GM12878 (cell line): Measurements from ENCODE around the gene PPM1N. TPM values are rescaled to one million over a fixed set of nuclear protein-coding genes. Genes with fewer than 3 reads are reported as not detected.

Source experiments
- ATAC-seq: fragments of 200-7000 bp; cut with Tn5 transposase; 3 replicates; pipeline ENCODE4 v1.9.1; 2020; ENCODE audit warnings: mild to moderate bottlenecking, moderate library complexity
- BruUV-seq: library from RNA; stranded (reverse); fragments of 400-500 nt; replicated peaks from 2 replicates; lab custom pipeline; 2021; lab: Mats Ljungman, UMichigan
- CTCF ChIA-PET: fragments of 300-600 bp; sonication (Branson Sonifier 250); formaldehyde crosslinking; extraction: SDS; loops from one replicate; lab custom pipeline; 2021; ENCODE audit warnings: inconsistent platforms; lab: Yijun Ruan, JAX
- POLR2A ChIA-PET: fragments of 350-600 bp; formaldehyde crosslinking; extraction: SDS; loops from one replicate; lab custom pipeline; 2021; ENCODE audit warnings: inconsistent platforms; lab: Charles Lee
- RAD21 ChIA-PET: fragments of 300-600 bp; sonication (Branson Sonifier 250); formaldehyde crosslinking; loops from one replicate; lab custom pipeline; 2023; ENCODE audit warnings: antibody characterized with exemption; ENCODE audit not compliant: unreplicated experiment; lab: Charles Lee
- SMC1A ChIA-PET: fragments of 300-600 bp; sonication (Branson Sonifier 250); formaldehyde crosslinking; loops from one replicate; lab custom pipeline; 2023; ENCODE audit not compliant: unreplicated experiment, uncharacterized antibody; lab: Charles Lee
- DNase-seq: peaks from one replicate; pipeline ENCODE4 v3.0.0-alpha.2; 2011; ENCODE audit warnings: low read depth, low spot score
- FAIRE-seq: peaks from 3 replicates; lab custom pipeline; 2011; peaks lifted over from hg19 to GRCh38; lab: Jason Lieb, UNC
- H2AFZ ChIP-seq: 2 replicates; pipeline ENCODE4 v1.6.0; 2011; ENCODE audit warnings: low read depth, low read length, control low read depth; ENCODE audit not compliant: control insufficient read depth
- H3K27ac ChIP-seq: 2 replicates; pipeline ENCODE4 v1.5.1; 2011; ENCODE audit warnings: control low read depth; ENCODE audit not compliant: control insufficient read depth, insufficient read depth
- H3K27me3 ChIP-seq, 2 experiments: replicated peaks in 1 of 2; 2 replicates each; pipeline versions ENCODE4 v1.6.0 to v1.6.1; 2011; ENCODE audit warnings: low read length in 1 of 2; ENCODE audit not compliant: control insufficient read depth in 2 of 2, insufficient read depth in 2 of 2
- H3K36me3 ChIP-seq, 2 experiments: 2 replicates each; pipeline ENCODE4 v1.5.1; 2011; ENCODE audit warnings: low read length in 1 of 2; ENCODE audit not compliant: control insufficient read depth in 2 of 2, insufficient read depth in 2 of 2
- H3K4me1 ChIP-seq: 2 replicates; pipeline ENCODE4 v1.6.1; 2011; ENCODE audit warnings: mild to moderate bottlenecking, low read length, moderate library complexity, mixed read lengths; ENCODE audit not compliant: control insufficient read depth, insufficient read depth
- H3K4me2 ChIP-seq: 2 replicates; pipeline ENCODE4 v1.6.0; 2011; ENCODE audit warnings: control low read depth; ENCODE audit not compliant: control insufficient read depth, insufficient read depth
- H3K4me3 ChIP-seq: fragments of 200-600 bp; sonication (generic); 2 replicates; pipeline ENCODE4 v1.5.1; 2016
- H3K79me2 ChIP-seq: 2 replicates; pipeline ENCODE4 v1.6.0; 2011; ENCODE audit warnings: low read length; ENCODE audit not compliant: control insufficient read depth, insufficient read depth
- H3K9ac ChIP-seq: 2 replicates; pipeline ENCODE4 v1.8.0; 2011; ENCODE audit warnings: low read length, control low read depth, mixed read lengths; ENCODE audit not compliant: control insufficient read depth, insufficient read depth
- H3K9me3 ChIP-seq: replicated peaks from 3 replicates; pipeline ENCODE4 v1.5.1; 2011; ENCODE audit warnings: mild to moderate bottlenecking, low read length; ENCODE audit not compliant: control insufficient read depth, insufficient read depth
- H4K20me1 ChIP-seq: 2 replicates; pipeline ENCODE4 v1.6.0; 2011; ENCODE audit not compliant: control insufficient read depth, insufficient read depth
- BHLHE40 ChIP-seq, 2 experiments: fragments of 450-650 bp in 1 of 2; IDR thresholded peaks; 2 replicates each; pipeline ENCODE4 v1.6.1; 2011 to 2017; ENCODE audit warnings: low read depth in 2 of 2, borderline replicate concordance in 1 of 2, improper control_type of control experiment in 1 of 2, low read length in 1 of 2, mild to moderate bottlenecking in 1 of 2
- CEBPZ ChIP-seq: fragments of 150-350 bp; IDR thresholded peaks from 2 replicates; pipeline ENCODE4 v1.6.1; 2016; ENCODE audit warnings: low read depth, low read length
- HDAC2 ChIP-seq: fragments of 200-600 bp; sonication (generic); IDR thresholded peaks from 2 replicates; pipeline ENCODE4 v1.6.1; 2017
- MLLT1 ChIP-seq: fragments of 450-650 bp; IDR thresholded peaks from 2 replicates; pipeline ENCODE4 v1.6.1; 2016; ENCODE audit warnings: mild to moderate bottlenecking
- MTA3 ChIP-seq: IDR thresholded peaks from 2 replicates; pipeline ENCODE4 v1.6.1; 2012; ENCODE audit warnings: low read length, inconsistent platforms, borderline replicate concordance
- NBN ChIP-seq: fragments of 450-650 bp; IDR thresholded peaks from 2 replicates; pipeline ENCODE4 v1.6.1; 2016
- NFIC ChIP-seq: IDR thresholded peaks from 2 replicates; pipeline ENCODE4 v1.6.1; 2012; ENCODE audit warnings: low read depth, mild to moderate bottlenecking, inconsistent platforms, low read length, moderate library complexity
- NFYB ChIP-seq: IDR thresholded peaks from 2 replicates; pipeline ENCODE4 v1.6.1; 2011; ENCODE audit warnings: low read depth, mild to moderate bottlenecking, low read length, improper control_type of control experiment, moderate library complexity; ENCODE audit not compliant: insufficient read depth
- NR2F1 ChIP-seq: fragments of 450-650 bp; conservative IDR thresholded peaks from 2 replicates; pipeline ENCODE4 v1.6.1; 2017; ENCODE audit warnings: mild to moderate bottlenecking
- PBX3 ChIP-seq: IDR thresholded peaks from 2 replicates; pipeline ENCODE4 v1.6.1; 2011; ENCODE audit warnings: mild to moderate bottlenecking, low read depth, low read length, moderate library complexity; ENCODE audit not compliant: insufficient replicate concordance
- RUNX3 ChIP-seq: IDR thresholded peaks from 2 replicates; pipeline ENCODE4 v1.6.1; 2012; ENCODE audit warnings: low read length, inconsistent platforms
- SMARCA5 ChIP-seq: fragments of 450-650 bp; IDR thresholded peaks from 2 replicates; pipeline ENCODE4 v1.6.1; 2017; ENCODE audit warnings: mild to moderate bottlenecking
- STAT3 ChIP-seq: IDR thresholded peaks from 2 replicates; pipeline ENCODE4 v1.6.1; 2011; ENCODE audit warnings: low read depth, low read length, improper control_type of control experiment
- ZNF384 ChIP-seq: IDR thresholded peaks from 2 replicates; pipeline ENCODE4 v1.6.1; 2012; ENCODE audit warnings: low read depth, mild to moderate bottlenecking, low read length, improper control_type of control experiment, borderline replicate concordance
- WGBS: methylation state at CpG from one replicate; pipeline ENCODE4 v1.1.6; 2016; ENCODE audit warnings: low lambda C conversion rate; ENCODE audit not compliant: insufficient replicate concordance, insufficient coverage; ENCODE audit errors: missing lambda C conversion rate; 5-methylcytosine and 5-hydroxymethylcytosine counted together
- in situ Hi-C: fragments of 300-500 bp; cut with MboI; formaldehyde crosslinking; loops from 9 replicates; pipeline ENCODE4 v1.14.3; 2018; ENCODE audit warnings: mixed read lengths
- intact Hi-C: fragments of 100-400 bp; cut with micrococcal nuclease; formaldehyde crosslinking; loops from one replicate; pipeline ENCODE4 v1.14.2; 2022; ENCODE audit not compliant: unreplicated experiment
- polyA plus RNA-seq, 11 experiments: library from polyadenylated mRNA; depleted of rRNA in 4 of 11; unstranded in 6 of 11; stranded (reverse) in 5 of 11; fragments of >200 nt; fragmentation: Nextera tagmentation in 4 of 11; fragmentation: Illumina TruSeq in 1 of 11; extraction: Ambion mirVana in 4 of 11; extraction: Trizol in 1 of 11; gene quantifications; 1 replicate in 1 of 11; 2 replicates in 10 of 11; pipeline versions ENCODE4 v1.2.1 to v1.2.3, GENCODE V29; 2011 to 2016; ENCODE audit warnings: inconsistent platforms in 2 of 11, missing spikeins in 2 of 11, low read depth in 1 of 11
- total RNA-seq, 4 experiments: library from RNA; depleted of rRNA in 3 of 4; stranded (reverse); fragments of >200 nt in 3 of 4; fragmentation: Illumina TruSeq in 1 of 4; extraction: Trizol in 1 of 4; gene quantifications; 2 replicates each; pipeline versions ENCODE4 v1.2.1 to v1.2.3, GENCODE V29; 2013 to 2021

The PPM1N gene
- total and polyA plus RNA-seq, 10 of the 15 experiments (the other 5 are each of a cell fraction or from before 2014, with no cell fraction given) = 1.6 to 5.4 (median 3.7) TPM

- no peak for TF ChIP-seq BHLHE40 (IDR thresholded peaks at IDR 0.05; ENCODE audit: borderline replicate concordance in 1 of 2, low read depth in 2 of 2, low read length in 1 of 2)
- no peak for TF ChIP-seq STAT3
Measured at GRCh38 chr19:45471111-45471930, 26.9 kb upstream of the PPM1N start (continued).

DNA sequence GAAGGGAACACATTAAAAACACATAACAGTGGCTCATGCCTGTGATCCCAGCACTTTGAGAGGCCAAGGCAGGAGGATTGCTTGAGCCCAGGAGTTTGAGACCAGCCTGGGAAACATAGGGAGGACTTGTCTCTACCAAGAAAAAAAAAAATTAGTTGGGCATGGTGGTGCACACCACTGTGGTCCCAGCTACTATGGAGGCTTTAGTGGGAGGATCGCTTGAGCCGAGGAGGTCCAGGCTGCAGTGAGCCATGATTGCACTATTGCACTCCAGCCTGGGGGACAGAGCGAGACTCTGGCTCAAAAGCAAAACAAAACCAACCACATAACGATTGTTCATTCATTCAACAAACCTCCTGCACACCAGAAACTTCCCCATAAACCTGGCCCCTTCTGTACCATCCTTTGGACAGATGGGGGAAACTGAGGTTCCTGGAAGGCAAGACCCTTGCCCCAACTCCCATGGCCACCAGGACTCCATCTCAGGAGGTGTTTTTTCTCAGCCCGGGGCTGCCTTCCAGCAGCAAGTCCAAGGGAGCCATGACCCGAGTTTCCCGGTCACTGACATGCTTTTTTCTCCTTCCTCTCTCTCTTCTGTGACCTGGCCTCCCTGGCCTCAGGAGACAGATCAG is 26.2 kb upstream of the PPM1N start:
- H3K9ac ChIP-seq = no peak overlapping the region
- WGBS = 27% methylated on average over 7 of the region's 7 CpGs
- ChIA-PET POLR2A (no interaction called here), SMC1A (interaction anchor here (1.3 kb wide), 1 partner anchor 14 kb away, joined by 4 read pairs; no protein-coding TSS in a partner anchor), RAD21 (no interaction called here), CTCF (interaction anchor here (1.1 to 1.6 kb wide), 2 partner anchors 33 to 41 kb away, joined by 3 to 7 read pairs; no protein-coding TSS in a partner anchor)
- intact Hi-C loops = loop anchor here (10.0 kb wide), 1 partner anchor 397 kb away; the partner anchor contains the start of genes GEMIN7 and ZNF296
- H3K36me3 ChIP-seq = no peaks in the 10 kb centered on the region
- no peaks in the 10 kb centered on the region for H3K79me2 ChIP-seq
- H3K4me1 ChIP-seq = peaks cover 14% of the 10 kb centered on the region
- no TSS peak for BruUV-seq
- DNase-seq (no peak), FAIRE-seq (no peak), ATAC-seq (no peak)
- no peak overlapping the region for H3K4me2 ChIP-seq
- no peaks in the 10 kb centered on the region for H3K9me3 ChIP-seq
- peaks cover 0 to 2% of the 10 kb centered on the region in 2 experiments; a peak in 2 of 4 replicates for H3K27me3 ChIP-seq
- in situ Hi-C loops = loop anchor here (25.0 kb wide), 1 partner anchor 1710 kb away; the partner anchor contains the start of gene SMG9
- H4K20me1 ChIP-seq = peaks cover 3% of the 10 kb centered on the region; the same call in 1 of the 2 replicates
- H3K27ac ChIP-seq = no peak overlapping the region
- no peak overlapping the region for H2AFZ ChIP-seq
- no peak overlapping the region for H3K4me3 ChIP-seq
- TF ChIP-seq ZNF384 (no peak), NFIC (no peak), SMARCA5 (no peak), NR2F1 (no peak), PBX3 (no peak), MTA3 (no peak), HDAC2 (no peak), CEBPZ (no peak), NBN (no peak), MLLT1 (no peak), NFYB (no peak), RUNX3 (no peak)
